ENCODE measurements around the gene OR51M1.

- TF ChIP-seq CTCF (IDR thresholded peaks at IDR 0.05; ENCODE audit: insufficient read depth, low read depth, low read length) (no peak), EZH2 (IDR thresholded peaks at IDR 0.05; ENCODE audit: insufficient read depth, low read length) (no peak)
These were observed 15.0 kb upstream of the OR51M1 start for GRCh38 chr11:5368502-5369043.

Measured in astrocyte (in vitro differentiated cells and primary cell).